Natural killer cell (primary cell): ENCODE results near the gene ZC3H6. TPM values are rescaled to one million over a fixed set of nuclear protein-coding genes. Genes with fewer than 3 reads are reported as not detected.
A peak's percentile ranks its signal among the peaks of the same experiment; 100 is the strongest.

Experiments used
- ATAC-seq, 3 donors: fragments of 150-1000 bp in 2 of 3; fragments of 200-7000 bp in 1 of 3; cut with Tn5 transposase; 1 replicate in 1 of 3; 2 replicates in 2 of 3; pipeline ENCODE4 v1.10.0; 2021; ENCODE audit warnings: mild to moderate bottlenecking in 2 of 3, moderate library complexity in 2 of 3
- DNase-seq, 2 donors: peaks; one replicate each; pipeline versions ENCODE4 v3.0.0 to v3.0.0-alpha.2; 2013 to 2021; ENCODE audit warnings: mixed read lengths in 1 of 2
- H3K27ac ChIP-seq: one replicate; pipeline ENCODE4 v1.5.1; 2013; ENCODE audit warnings: mild to moderate bottlenecking, low read length
- H3K27me3 ChIP-seq: one replicate; pipeline ENCODE4 v1.6.1; 2013; ENCODE audit warnings: low read length; ENCODE audit not compliant: control insufficient read depth, insufficient read depth
- H3K36me3 ChIP-seq: one replicate; pipeline ENCODE4 v1.6.1; 2013; ENCODE audit warnings: low read length; ENCODE audit not compliant: control insufficient read depth, insufficient read depth
- H3K4me1 ChIP-seq: one replicate; pipeline ENCODE4 v1.6.1; 2013; ENCODE audit warnings: low read length; ENCODE audit not compliant: control insufficient read depth, insufficient read depth
- H3K4me3 ChIP-seq: one replicate; pipeline ENCODE4 v1.5.1; 2013; ENCODE audit warnings: low read length
- H3K9me3 ChIP-seq: one replicate; pipeline ENCODE4 v1.6.1; 2013; ENCODE audit warnings: low read length; ENCODE audit not compliant: control insufficient read depth, insufficient read depth
- H3K27ac Mint-ChIP-seq, 2 donors: one replicate each; pipeline ENCODE4 v1.8.0; 2022; ENCODE audit warnings: mild to moderate bottlenecking in 2 of 2, mixed read lengths in 2 of 2, moderate library complexity in 1 of 2
- H3K27me3 Mint-ChIP-seq, 2 donors: one replicate each; pipeline ENCODE4 v1.8.0; 2022; ENCODE audit warnings: low read depth in 2 of 2, mixed read lengths in 2 of 2
- H3K36me3 Mint-ChIP-seq: one replicate; pipeline ENCODE4 v1.8.0; 2022; ENCODE audit warnings: mixed read lengths
- H3K4me1 Mint-ChIP-seq, 2 donors: one replicate each; pipeline ENCODE4 v1.8.0; 2022; ENCODE audit warnings: mixed read lengths in 2 of 2
- H3K4me3 Mint-ChIP-seq: one replicate; pipeline ENCODE4 v1.8.0; 2022; ENCODE audit warnings: mild to moderate bottlenecking, moderate library complexity, mixed read lengths
- H3K9me3 Mint-ChIP-seq, 2 donors: one replicate each; pipeline ENCODE4 v1.8.0; 2022; ENCODE audit warnings: mixed read lengths in 2 of 2
- WGBS: methylation state at CpG from one replicate; pipeline ENCODE4 v1.1.7; 2013; ENCODE audit warnings: missing lambda C conversion rate; ENCODE audit not compliant: insufficient coverage; 5-methylcytosine and 5-hydroxymethylcytosine counted together
- intact Hi-C: fragments of 100-400 bp; cut with micrococcal nuclease; formaldehyde crosslinking; loops from one replicate; pipeline ENCODE4 v1.14.2; 2022
- total RNA-seq, 4 donors: library from RNA; stranded (reverse); fragments of 120-200 nt in 1 of 4; gene quantifications; one replicate each; pipeline versions ENCODE4 v1.2.3 to v1.2.4, GENCODE V29; 2013 to 2022
- TF ChIP-seq, protein P1 (sequence below): fragments of 200-600 bp; IDR thresholded peaks from one replicate; pipeline ENCODE4 v1.8.0; 2022; ENCODE audit warnings: antibody characterized with exemption

Gene ZC3H6
- total RNA-seq, 3 donors from 2014 or later (not counting 1 experiment from before 2014, with no cell fraction given) = 13.1 to 17.3 (median 15.3) TPM

DNA sequence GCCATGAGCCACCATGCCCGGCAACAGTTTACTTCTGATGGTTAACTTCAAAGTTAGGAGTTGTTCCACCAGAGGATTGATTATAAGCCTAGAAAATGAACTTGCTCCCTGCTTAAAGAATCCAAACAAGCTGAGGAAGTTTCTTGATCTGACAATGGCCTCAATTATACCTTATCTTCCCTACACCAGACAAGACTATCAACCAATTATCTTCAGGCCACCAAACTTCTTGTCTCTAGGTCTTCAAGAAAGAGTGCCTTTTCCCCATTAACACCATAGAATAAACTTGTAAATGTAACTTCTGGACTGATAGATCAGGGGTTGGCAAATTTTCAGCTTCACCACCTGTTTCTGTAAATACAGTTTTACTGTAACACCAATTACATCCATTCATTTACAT, 35.5 kb upstream of the ZC3H6 start:
- H3K27me3 Mint-ChIP-seq = no peaks in the 10 kb centered on the region
- no peaks in the 10 kb centered on the region for H3K27me3 ChIP-seq
- no peak overlapping the region for H3K27ac ChIP-seq
- no peaks in the 10 kb centered on the region for H3K9me3 ChIP-seq
- DNase-seq = no peak
- H3K4me1 ChIP-seq = no peaks in the 10 kb centered on the region
- no peaks in the 10 kb centered on the region for H3K36me3 Mint-ChIP-seq
- peaks cover 0 to 5% of the 10 kb centered on the region in 2 donors for H3K4me1 Mint-ChIP-seq
- no peak overlapping the region for H3K4me3 ChIP-seq
- no peaks in the 10 kb centered on the region for H3K9me3 Mint-ChIP-seq
- no peak overlapping the region for H3K27ac Mint-ChIP-seq
- ATAC-seq = no peak
- no peak overlapping the region for H3K4me3 Mint-ChIP-seq
- H3K36me3 ChIP-seq = peaks cover 8% of the 10 kb centered on the region
- intact Hi-C loops = no loop called here
- TF ChIP-seq, protein P1, sequence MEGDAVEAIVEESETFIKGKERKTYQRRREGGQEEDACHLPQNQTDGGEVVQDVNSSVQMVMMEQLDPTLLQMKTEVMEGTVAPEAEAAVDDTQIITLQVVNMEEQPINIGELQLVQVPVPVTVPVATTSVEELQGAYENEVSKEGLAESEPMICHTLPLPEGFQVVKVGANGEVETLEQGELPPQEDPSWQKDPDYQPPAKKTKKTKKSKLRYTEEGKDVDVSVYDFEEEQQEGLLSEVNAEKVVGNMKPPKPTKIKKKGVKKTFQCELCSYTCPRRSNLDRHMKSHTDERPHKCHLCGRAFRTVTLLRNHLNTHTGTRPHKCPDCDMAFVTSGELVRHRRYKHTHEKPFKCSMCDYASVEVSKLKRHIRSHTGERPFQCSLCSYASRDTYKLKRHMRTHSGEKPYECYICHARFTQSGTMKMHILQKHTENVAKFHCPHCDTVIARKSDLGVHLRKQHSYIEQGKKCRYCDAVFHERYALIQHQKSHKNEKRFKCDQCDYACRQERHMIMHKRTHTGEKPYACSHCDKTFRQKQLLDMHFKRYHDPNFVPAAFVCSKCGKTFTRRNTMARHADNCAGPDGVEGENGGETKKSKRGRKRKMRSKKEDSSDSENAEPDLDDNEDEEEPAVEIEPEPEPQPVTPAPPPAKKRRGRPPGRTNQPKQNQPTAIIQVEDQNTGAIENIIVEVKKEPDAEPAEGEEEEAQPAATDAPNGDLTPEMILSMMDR = no peak
- 93% methylated on average over 1 of the region's 1 CpG for WGBS

DNA sequence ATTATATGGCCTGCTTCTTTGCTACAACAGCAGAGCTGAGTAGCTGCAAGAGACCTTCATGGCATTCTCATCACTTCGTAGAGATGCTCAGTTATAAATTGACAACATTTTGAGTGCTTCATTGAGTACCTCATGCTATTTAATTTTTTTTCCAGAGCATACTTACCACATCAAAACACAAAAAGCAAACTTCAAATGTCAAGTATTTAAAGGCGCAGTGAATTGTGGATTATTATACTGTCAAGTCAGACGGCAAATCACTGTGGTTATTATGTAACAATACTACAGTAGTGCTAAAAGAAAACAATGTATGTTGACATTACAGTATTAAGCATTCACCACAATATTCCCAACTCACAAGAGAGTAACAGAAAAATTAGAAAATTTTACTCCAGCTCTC, 33.0 kb upstream of the ZC3H6 start:
- intact Hi-C loops = no loop called here
- DNase-seq (peak in 1 of 2 donors; percentile 15), ATAC-seq (no peak)
- Mint-ChIP-seq H3K36me3 (no peaks in the 10 kb centered on the region), H3K27ac (no peak overlapping the region), H3K4me1 (peaks cover 0 to 5% of the 10 kb centered on the region in 2 donors), H3K9me3 (no peaks in the 10 kb centered on the region), H3K27me3 (no peaks in the 10 kb centered on the region), H3K4me3 (no peak overlapping the region)
- no peaks in the 10 kb centered on the region for H3K27me3 ChIP-seq
- H3K4me1 ChIP-seq = no peaks in the 10 kb centered on the region
- WGBS = 94% methylated on average over 1 of the region's 3 CpGs
- no peaks in the 10 kb centered on the region for H3K9me3 ChIP-seq
- TF ChIP-seq, protein P1 = no peak
- peaks cover 15% of the 10 kb centered on the region for H3K36me3 ChIP-seq
- no peak overlapping the region for H3K27ac ChIP-seq
- H3K4me3 ChIP-seq = no peak overlapping the region

DNA sequence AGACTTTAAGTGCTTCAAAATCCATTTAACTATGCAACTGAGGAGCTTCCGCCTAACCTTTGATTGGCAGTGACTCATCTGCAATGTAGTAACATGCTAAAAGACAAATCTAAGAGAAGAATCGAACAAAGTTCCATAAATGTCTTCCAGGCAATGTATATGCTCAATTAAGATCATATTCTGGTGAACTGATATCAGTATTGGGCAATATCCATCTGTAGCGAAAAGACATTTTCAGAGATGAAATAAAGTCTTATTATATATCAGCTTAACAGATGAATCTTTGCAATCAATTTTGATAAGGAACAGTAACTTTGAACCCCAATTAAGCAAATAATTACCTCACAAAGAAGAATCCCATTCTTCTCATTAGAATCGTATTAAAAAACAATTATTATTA, 32.2 kb upstream of the ZC3H6 start:
- H3K27ac Mint-ChIP-seq = no peak overlapping the region
- no peak overlapping the region for H3K4me3 ChIP-seq
- H3K27ac ChIP-seq = no peak overlapping the region
- no peaks in the 10 kb centered on the region for H3K27me3 ChIP-seq
- TF ChIP-seq, protein P1 = no peak
- no peaks in the 10 kb centered on the region for H3K4me1 ChIP-seq
- H3K9me3 Mint-ChIP-seq = no peaks in the 10 kb centered on the region
- DNase-seq (no peak), ATAC-seq (no peak)
- peaks cover 0 to 2% of the 10 kb centered on the region in 2 donors for H3K4me1 Mint-ChIP-seq
- peaks cover 17% of the 10 kb centered on the region for H3K36me3 ChIP-seq
- WGBS = 100% methylated on average over 2 of the region's 4 CpGs
- H3K4me3 Mint-ChIP-seq = no peak overlapping the region
- intact Hi-C loops = no loop called here
- H3K9me3 ChIP-seq = no peaks in the 10 kb centered on the region
- H3K36me3 Mint-ChIP-seq = no peaks in the 10 kb centered on the region
- H3K27me3 Mint-ChIP-seq = no peaks in the 10 kb centered on the region

DNA sequence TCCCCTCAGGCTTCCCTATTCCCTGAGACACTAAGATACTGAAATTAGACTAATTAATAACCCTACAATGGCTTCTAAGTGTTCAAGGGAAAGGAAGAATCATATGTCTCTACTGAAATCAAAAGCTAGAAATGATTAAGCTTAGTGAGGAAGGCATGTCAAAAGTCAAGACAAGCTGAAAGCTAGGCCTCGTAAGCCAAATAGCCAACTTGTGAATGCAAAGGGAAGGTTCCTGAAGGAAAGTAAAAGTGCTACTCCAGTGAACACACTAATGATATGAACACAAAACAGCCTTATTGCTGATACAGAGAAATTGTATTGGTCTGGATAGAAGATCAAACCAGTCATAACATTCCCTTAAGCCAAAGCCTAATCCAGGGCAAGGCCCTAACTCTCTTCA, 30.5 kb upstream of the ZC3H6 start:
- Mint-ChIP-seq H3K4me3 (no peak overlapping the region), H3K27ac (no peak overlapping the region), H3K27me3 (no peaks in the 10 kb centered on the region), H3K9me3 (no peaks in the 10 kb centered on the region), H3K4me1 (no peaks in the 10 kb centered on the region), H3K36me3 (no peaks in the 10 kb centered on the region)
- H3K27me3 ChIP-seq = no peaks in the 10 kb centered on the region
- no peaks in the 10 kb centered on the region for H3K4me1 ChIP-seq
- TF ChIP-seq, protein P1 = no peak
- H3K27ac ChIP-seq = no peak overlapping the region
- intact Hi-C loops = no loop called here
- WGBS = 71% methylated on average over 1 of the region's 1 CpG
- H3K36me3 ChIP-seq = peaks cover 17% of the 10 kb centered on the region
- DNase-seq (no peak), ATAC-seq (no peak)
- H3K9me3 ChIP-seq = no peaks in the 10 kb centered on the region
- no peak overlapping the region for H3K4me3 ChIP-seq
